Measurements from ENCODE around the gene GPR89B.
"Not testable (repeated sequence)": the region's sequence is repeated elsewhere in the genome, so short reads cannot be mapped to it uniquely, and the experiment has no call there.

- not testable (repeated sequence) for TF ChIP-seq CTCF, POLR2A, POLR2AphosphoS5 (IDR thresholded peaks at IDR 0.05)
Observed at GRCh38 chr1:148032690-148033089, 104.5 kb downstream of the GPR89B start.
